Measurements from ENCODE around the gene GAPDH.
"Not testable (repeated sequence)": the region's sequence is repeated elsewhere in the genome, so short reads cannot be mapped to it uniquely, and the experiment has no call there.

Gene GAPDH

GRCh38 chr12:6528539-6529235, 5.6 kb upstream of the GAPDH start:
- in situ Hi-C loops (cut with MboI; ENCODE audit: low sequenced_read_pairs), result no loop called here

DNA sequence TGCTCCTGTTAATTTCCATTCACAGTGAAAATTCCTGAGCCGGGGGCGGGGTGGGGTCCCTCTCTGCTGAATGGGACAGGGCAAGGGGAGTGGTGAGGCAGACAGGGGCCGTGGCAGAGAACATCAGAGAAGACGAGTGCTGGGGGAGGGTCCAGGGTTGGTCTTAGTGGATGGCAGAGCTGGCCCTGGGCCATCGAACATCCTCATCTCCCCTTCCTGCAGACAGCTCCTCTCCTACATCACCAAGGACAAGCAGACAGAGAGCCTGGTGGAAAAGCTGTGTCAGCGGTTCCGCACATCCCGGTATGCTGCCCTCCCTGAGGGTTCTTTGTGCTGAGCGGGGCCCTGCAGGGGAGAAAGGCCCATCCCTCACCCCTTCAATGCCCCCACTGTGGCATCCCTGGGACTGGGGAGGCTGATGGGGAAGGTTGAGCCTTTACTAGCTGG, 5.0 kb upstream of the GAPDH start:
- in situ Hi-C loops (cut with MboI; ENCODE audit: low sequenced_read_pairs), result no loop called here

- in situ Hi-C loops (cut with MboI; ENCODE audit: low sequenced_read_pairs), result no loop called here
These were observed 3.6 kb upstream of the GAPDH start for GRCh38 chr12:6530576-6531260.

DNA sequence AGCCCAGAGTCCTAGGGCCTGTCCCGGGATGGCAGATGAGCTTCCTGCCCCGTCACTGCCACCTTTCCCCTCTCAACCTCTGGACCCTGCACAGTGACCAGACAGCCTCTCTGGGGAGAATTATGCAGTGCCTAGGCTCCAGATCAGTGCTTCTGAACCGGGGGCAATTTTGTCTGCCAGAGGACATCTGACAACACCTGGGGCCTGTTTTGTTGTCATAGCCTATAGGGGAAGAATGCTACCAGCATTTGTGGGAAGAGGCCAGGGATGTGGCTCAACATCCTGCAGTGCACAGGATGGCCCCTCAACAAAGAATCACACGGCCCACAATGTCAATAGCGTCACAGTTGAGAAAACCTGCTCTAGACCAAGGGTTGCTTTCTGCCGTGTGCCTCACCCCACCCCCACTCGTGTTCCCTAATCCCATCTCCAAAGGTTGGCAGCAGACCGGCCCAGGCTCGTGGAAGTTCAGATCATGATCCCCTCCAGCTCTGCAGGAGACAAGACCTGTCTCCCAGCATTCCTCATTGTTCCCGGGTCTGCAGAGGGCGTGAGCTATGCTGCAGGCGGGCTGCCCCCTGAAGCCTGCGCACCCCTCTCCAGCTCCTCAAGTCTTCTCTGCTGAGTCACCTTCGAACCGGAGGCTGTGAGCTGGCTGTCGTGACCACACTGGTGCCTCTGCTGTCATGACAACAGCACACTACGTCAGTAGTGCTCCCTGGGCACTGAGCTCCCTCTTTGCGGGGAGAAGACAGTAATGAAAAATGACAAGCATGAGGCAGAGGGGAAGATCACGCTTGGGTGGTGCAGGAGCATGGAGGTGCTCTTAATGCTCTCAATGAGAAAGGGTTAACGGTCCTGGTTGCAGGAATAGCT, 2.0 kb upstream of the GAPDH start:
- in situ Hi-C loops (cut with MboI; ENCODE audit: low sequenced_read_pairs), result no loop called here

- in situ Hi-C loops (cut with MboI; ENCODE audit: low sequenced_read_pairs), result no loop called here
These were observed 1.2 kb upstream of the GAPDH start for GRCh38 chr12:6532927-6533652.

DNA sequence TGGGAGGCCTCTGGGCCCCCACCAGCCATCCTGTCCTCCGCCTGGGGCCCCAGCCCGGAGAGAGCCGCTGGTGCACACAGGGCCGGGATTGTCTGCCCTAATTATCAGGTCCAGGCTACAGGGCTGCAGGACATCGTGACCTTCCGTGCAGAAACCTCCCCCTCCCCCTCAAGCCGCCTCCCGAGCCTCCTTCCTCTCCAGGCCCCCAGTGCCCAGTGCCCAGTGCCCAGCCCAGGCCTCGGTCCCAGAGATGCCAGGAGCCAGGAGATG, 729 bp upstream of the GAPDH start:
- in situ Hi-C loops (cut with MboI; ENCODE audit: low sequenced_read_pairs), result no loop called here

DNA sequence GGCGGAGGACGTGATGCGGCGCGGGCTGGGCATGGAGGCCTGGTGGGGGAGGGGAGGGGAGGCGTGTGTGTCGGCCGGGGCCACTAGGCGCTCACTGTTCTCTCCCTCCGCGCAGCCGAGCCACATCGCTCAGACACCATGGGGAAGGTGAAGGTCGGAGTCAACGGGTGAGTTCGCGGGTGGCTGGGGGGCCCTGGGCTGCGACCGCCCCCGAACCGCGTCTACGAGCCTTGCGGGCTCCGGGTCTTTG, 303 bp downstream of the GAPDH start:
- in situ Hi-C loops (cut with MboI; ENCODE audit: low sequenced_read_pairs), result no loop called here

DNA sequence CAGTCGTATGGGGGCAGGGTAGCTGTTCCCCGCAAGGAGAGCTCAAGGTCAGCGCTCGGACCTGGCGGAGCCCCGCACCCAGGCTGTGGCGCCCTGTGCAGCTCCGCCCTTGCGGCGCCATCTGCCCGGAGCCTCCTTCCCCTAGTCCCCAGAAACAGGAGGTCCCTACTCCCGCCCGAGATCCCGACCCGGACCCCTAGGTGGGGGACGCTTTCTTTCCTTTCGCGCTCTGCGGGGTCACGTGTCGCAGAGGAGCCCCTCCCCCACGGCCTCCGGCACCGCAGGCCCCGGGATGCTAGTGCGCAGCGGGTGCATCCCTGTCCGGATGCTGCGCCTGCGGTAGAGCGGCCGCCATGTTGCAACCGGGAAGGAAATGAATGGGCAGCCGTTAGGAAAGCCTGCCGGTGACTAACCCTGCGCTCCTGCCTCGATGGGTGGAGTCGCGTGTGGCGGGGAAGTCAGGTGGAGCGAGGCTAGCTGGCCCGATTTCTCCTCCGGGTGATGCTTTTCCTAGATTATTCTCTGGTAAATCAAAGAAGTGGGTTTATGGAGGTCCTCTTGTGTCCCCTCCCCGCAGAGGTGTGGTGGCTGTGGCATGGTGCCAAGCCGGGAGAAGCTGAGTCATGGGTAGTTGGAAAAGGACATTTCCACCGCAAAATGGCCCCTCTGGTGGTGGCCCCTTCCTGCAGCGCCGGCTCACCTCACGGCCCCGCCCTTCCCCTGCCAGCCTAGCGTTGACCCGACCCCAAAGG, 804 bp downstream of the GAPDH start:
- in situ Hi-C loops (cut with MboI; ENCODE audit: low sequenced_read_pairs), result no loop called here

GRCh38 chr12:6535697-6535946, 1.3 kb downstream of the GAPDH start:
- in situ Hi-C loops (cut with MboI; ENCODE audit: low sequenced_read_pairs), result no loop called here

- in situ Hi-C loops (cut with MboI; ENCODE audit: low sequenced_read_pairs), result no loop called here
These were observed 1.9 kb downstream of the GAPDH start for GRCh38 chr12:6535960-6536847.

- in situ Hi-C loops (cut with MboI; ENCODE audit: low sequenced_read_pairs), result no loop called here
These were observed 2.7 kb downstream of the GAPDH start for GRCh38 chr12:6536894-6537579.

DNA sequence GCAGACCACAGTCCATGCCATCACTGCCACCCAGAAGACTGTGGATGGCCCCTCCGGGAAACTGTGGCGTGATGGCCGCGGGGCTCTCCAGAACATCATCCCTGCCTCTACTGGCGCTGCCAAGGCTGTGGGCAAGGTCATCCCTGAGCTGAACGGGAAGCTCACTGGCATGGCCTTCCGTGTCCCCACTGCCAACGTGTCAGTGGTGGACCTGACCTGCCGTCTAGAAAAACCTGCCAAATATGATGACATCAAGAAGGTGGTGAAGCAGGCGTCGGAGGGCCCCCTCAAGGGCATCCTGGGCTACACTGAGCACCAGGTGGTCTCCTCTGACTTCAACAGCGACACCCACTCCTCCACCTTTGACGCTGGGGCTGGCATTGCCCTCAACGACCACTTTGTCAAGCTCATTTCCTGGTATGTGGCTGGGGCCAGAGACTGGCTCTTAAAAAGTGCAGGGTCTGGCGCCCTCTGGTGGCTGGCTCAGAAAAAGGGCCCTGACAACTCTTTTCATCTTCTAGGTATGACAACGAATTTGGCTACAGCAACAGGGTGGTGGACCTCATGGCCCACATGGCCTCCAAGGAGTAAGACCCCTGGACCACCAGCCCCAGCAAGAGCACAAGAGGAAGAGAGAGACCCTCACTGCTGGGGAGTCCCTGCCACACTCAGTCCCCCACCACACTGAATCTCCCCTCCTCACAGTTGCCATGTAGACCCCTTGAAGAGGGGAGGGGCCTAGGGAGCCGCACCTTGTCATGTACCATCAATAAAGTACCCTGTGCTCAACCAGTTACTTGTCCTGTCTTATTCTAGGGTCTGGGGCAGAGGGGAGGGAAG, 3.5 kb downstream of the GAPDH start:
- in situ Hi-C loops (cut with MboI; ENCODE audit: low sequenced_read_pairs), result not testable (repeated sequence)

DNA sequence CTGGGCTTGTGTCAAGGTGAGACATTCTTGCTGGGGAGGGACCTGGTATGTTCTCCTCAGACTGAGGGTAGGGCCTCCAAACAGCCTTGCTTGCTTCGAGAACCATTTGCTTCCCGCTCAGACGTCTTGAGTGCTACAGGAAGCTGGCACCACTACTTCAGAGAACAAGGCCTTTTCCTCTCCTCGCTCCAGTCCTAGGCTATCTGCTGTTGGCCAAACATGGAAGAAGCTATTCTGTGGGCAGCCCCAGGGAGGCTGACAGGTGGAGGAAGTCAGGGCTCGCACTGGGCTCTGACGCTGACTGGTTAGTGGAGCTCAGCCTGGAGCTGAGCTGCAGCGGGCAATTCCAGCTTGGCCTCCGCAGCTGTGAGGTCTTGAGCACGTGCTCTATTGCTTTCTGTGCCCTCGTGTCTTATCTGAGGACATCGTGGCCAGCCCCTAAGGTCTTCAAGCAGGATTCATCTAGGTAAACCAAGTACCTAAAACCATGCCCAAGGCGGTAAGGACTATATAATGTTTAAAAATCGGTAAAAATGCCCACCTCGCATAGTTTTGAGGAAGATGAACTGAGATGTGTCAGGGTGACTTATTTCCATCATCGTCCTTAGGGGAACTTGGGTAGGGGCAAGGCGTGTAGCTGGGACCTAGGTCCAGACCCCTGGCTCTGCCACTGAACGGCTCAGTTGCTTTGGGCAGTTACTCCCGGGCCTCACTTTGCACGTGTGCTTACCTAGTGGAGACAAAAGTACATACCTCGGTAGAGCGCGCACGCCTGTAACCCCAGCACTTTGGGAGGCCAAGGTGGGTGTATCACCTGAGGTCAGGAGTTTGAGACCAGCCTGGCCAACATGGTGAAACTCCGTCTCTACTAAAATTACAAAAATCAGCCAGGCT, 4.3 kb downstream of the GAPDH start:
- in situ Hi-C loops (cut with MboI; ENCODE audit: low sequenced_read_pairs), result no loop called here

DNA sequence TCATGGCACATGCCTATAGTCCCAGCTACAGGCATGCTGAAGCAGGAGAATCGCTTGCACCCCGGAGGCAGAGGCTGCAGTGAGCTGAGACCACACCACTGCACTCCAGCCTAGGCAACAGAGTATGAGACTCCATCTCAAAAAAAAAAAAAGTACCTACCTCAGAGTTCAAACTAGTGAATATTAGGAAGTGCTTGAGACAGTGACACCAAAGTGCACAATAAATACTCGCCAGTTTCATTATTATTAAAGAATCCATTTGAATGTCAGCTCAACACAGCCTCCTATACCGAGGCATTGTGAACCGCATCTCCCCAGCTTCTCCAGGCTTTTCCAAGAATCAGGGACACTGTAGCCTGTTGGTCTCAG, 5.0 kb downstream of the GAPDH start:
- in situ Hi-C loops (cut with MboI; ENCODE audit: low sequenced_read_pairs), result no loop called here

- in situ Hi-C loops (cut with MboI; ENCODE audit: low sequenced_read_pairs), result no loop called here
These were observed 5.4 kb downstream of the GAPDH start for GRCh38 chr12:6539707-6540134.

- in situ Hi-C loops (cut with MboI; ENCODE audit: low sequenced_read_pairs), result no loop called here
These were observed 6.0 kb downstream of the GAPDH start for GRCh38 chr12:6540181-6540877.
